Retinal pigment epithelial cell (primary cell): ENCODE data around the gene EFNA5.

Source experiments
- DNase-seq: peaks from one replicate; pipeline ENCODE4 v3.0.0-alpha.2; 2010; ENCODE audit warnings: low read depth
- H3K4me3 ChIP-seq: 2 replicates; pipeline ENCODE4 v1.5.1; 2011; ENCODE audit warnings: mild to moderate bottlenecking, low read length, control low read depth, moderate library complexity
- TF ChIP-seq, protein P1 (sequence below): conservative IDR thresholded peaks from 2 replicates; pipeline ENCODE4 v1.5.1; 2011; ENCODE audit warnings: low read depth, low read length, control low read depth, inconsistent platforms

Gene EFNA5

GRCh38 chr5:107646418-107646817 is 24.3 kb downstream of the EFNA5 start:
- no peak overlapping the region for H3K4me3 ChIP-seq
- TF ChIP-seq, protein P1, sequence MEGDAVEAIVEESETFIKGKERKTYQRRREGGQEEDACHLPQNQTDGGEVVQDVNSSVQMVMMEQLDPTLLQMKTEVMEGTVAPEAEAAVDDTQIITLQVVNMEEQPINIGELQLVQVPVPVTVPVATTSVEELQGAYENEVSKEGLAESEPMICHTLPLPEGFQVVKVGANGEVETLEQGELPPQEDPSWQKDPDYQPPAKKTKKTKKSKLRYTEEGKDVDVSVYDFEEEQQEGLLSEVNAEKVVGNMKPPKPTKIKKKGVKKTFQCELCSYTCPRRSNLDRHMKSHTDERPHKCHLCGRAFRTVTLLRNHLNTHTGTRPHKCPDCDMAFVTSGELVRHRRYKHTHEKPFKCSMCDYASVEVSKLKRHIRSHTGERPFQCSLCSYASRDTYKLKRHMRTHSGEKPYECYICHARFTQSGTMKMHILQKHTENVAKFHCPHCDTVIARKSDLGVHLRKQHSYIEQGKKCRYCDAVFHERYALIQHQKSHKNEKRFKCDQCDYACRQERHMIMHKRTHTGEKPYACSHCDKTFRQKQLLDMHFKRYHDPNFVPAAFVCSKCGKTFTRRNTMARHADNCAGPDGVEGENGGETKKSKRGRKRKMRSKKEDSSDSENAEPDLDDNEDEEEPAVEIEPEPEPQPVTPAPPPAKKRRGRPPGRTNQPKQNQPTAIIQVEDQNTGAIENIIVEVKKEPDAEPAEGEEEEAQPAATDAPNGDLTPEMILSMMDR, result no peak
- DNase-seq, result no peak

DNA sequence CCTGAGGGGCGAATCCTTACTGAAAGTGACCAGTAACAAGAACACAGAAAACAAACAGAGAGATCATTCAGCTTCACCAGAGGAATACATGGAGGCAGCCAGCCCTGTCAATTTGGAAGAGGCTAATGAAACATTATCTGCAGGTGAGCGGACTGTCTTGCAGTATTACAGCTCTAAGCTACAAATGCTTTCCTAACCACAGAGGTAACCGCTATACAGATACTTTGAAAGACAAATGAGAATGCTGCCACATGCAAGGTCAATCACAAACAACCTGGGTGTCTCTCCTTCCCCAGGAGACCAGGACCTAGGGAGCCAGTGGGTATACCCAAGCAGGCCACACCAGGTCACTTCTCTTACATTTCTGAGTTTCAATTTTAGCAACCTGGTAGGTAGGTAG is 30.2 kb downstream of the EFNA5 start:
- TF ChIP-seq, protein P1, result no peak
- no peak for DNase-seq
- no peak overlapping the region for H3K4me3 ChIP-seq

GRCh38 chr5:107639990-107640389 is 30.7 kb downstream of the EFNA5 start:
- H3K4me3 ChIP-seq, result no peak overlapping the region
- DNase-seq, result no peak
- TF ChIP-seq, protein P1, result no peak

GRCh38 chr5:107636555-107636954 is 34.2 kb downstream of the EFNA5 start:
- H3K4me3 ChIP-seq, result no peak overlapping the region
- DNase-seq, result no peak
- TF ChIP-seq, protein P1, result no peak

GRCh38 chr5:107636068-107636467 is 34.7 kb downstream of the EFNA5 start:
- no peak overlapping the region for H3K4me3 ChIP-seq
- no peak for DNase-seq
- TF ChIP-seq, protein P1, result no peak

- DNase-seq, result no peak
- TF ChIP-seq, protein P1, result no peak
- no peak overlapping the region for H3K4me3 ChIP-seq
These were observed 35.5 kb downstream of the EFNA5 start for GRCh38 chr5:107634981-107635848.
